GM12878 (cell line): Measurements from ENCODE around the gene CDH4. TPM values are rescaled to one million over a fixed set of nuclear protein-coding genes. Genes with fewer than 3 reads are reported as not detected.

Experiments used
- ATAC-seq: fragments of 200-7000 bp; cut with Tn5 transposase; 3 replicates; pipeline ENCODE4 v1.9.1; 2020; ENCODE audit warnings: mild to moderate bottlenecking, moderate library complexity
- BruUV-seq: library from RNA; stranded (reverse); fragments of 400-500 nt; replicated peaks from 2 replicates; lab custom pipeline; 2021; lab: Mats Ljungman, UMichigan
- CTCF ChIA-PET: fragments of 300-600 bp; sonication (Branson Sonifier 250); formaldehyde crosslinking; extraction: SDS; loops from one replicate; lab custom pipeline; 2021; ENCODE audit warnings: inconsistent platforms; lab: Yijun Ruan, JAX
- POLR2A ChIA-PET: fragments of 350-600 bp; formaldehyde crosslinking; extraction: SDS; loops from one replicate; lab custom pipeline; 2021; ENCODE audit warnings: inconsistent platforms; lab: Charles Lee
- RAD21 ChIA-PET: fragments of 300-600 bp; sonication (Branson Sonifier 250); formaldehyde crosslinking; loops from one replicate; lab custom pipeline; 2023; ENCODE audit warnings: antibody characterized with exemption; ENCODE audit not compliant: unreplicated experiment; lab: Charles Lee
- SMC1A ChIA-PET: fragments of 300-600 bp; sonication (Branson Sonifier 250); formaldehyde crosslinking; loops from one replicate; lab custom pipeline; 2023; ENCODE audit not compliant: unreplicated experiment, uncharacterized antibody; lab: Charles Lee
- DNase-seq: peaks from one replicate; pipeline ENCODE4 v3.0.0-alpha.2; 2011; ENCODE audit warnings: low read depth, low spot score
- FAIRE-seq: peaks from 3 replicates; lab custom pipeline; 2011; peaks lifted over from hg19 to GRCh38; lab: Jason Lieb, UNC
- H2AFZ ChIP-seq: 2 replicates; pipeline ENCODE4 v1.6.0; 2011; ENCODE audit warnings: low read depth, low read length, control low read depth; ENCODE audit not compliant: control insufficient read depth
- H3K27ac ChIP-seq: 2 replicates; pipeline ENCODE4 v1.5.1; 2011; ENCODE audit warnings: control low read depth; ENCODE audit not compliant: control insufficient read depth, insufficient read depth
- H3K27me3 ChIP-seq, 2 experiments: replicated peaks in 1 of 2; 2 replicates each; pipeline versions ENCODE4 v1.6.0 to v1.6.1; 2011; ENCODE audit warnings: low read length in 1 of 2; ENCODE audit not compliant: control insufficient read depth in 2 of 2, insufficient read depth in 2 of 2
- H3K36me3 ChIP-seq, 2 experiments: 2 replicates each; pipeline ENCODE4 v1.5.1; 2011; ENCODE audit warnings: low read length in 1 of 2; ENCODE audit not compliant: control insufficient read depth in 2 of 2, insufficient read depth in 2 of 2
- H3K4me1 ChIP-seq: 2 replicates; pipeline ENCODE4 v1.6.1; 2011; ENCODE audit warnings: mild to moderate bottlenecking, low read length, moderate library complexity, mixed read lengths; ENCODE audit not compliant: control insufficient read depth, insufficient read depth
- H3K4me2 ChIP-seq: 2 replicates; pipeline ENCODE4 v1.6.0; 2011; ENCODE audit warnings: control low read depth; ENCODE audit not compliant: control insufficient read depth, insufficient read depth
- H3K4me3 ChIP-seq: fragments of 200-600 bp; sonication (generic); 2 replicates; pipeline ENCODE4 v1.5.1; 2016
- H3K79me2 ChIP-seq: 2 replicates; pipeline ENCODE4 v1.6.0; 2011; ENCODE audit warnings: low read length; ENCODE audit not compliant: control insufficient read depth, insufficient read depth
- H3K9ac ChIP-seq: 2 replicates; pipeline ENCODE4 v1.8.0; 2011; ENCODE audit warnings: low read length, control low read depth, mixed read lengths; ENCODE audit not compliant: control insufficient read depth, insufficient read depth
- H3K9me3 ChIP-seq: replicated peaks from 3 replicates; pipeline ENCODE4 v1.5.1; 2011; ENCODE audit warnings: mild to moderate bottlenecking, low read length; ENCODE audit not compliant: control insufficient read depth, insufficient read depth
- H4K20me1 ChIP-seq: 2 replicates; pipeline ENCODE4 v1.6.0; 2011; ENCODE audit not compliant: control insufficient read depth, insufficient read depth
- ATF7 ChIP-seq: fragments of 450-650 bp; IDR thresholded peaks from 2 replicates; pipeline ENCODE4 v1.6.1; 2016; ENCODE audit warnings: low read depth, mild to moderate bottlenecking
- FOXM1 ChIP-seq: IDR thresholded peaks from 2 replicates; pipeline ENCODE4 v1.6.1; 2012; ENCODE audit warnings: low read depth, mild to moderate bottlenecking, inconsistent platforms, low read length, moderate library complexity
- GATAD2B ChIP-seq: fragments of 450-650 bp; conservative IDR thresholded peaks from 2 replicates; pipeline ENCODE4 v1.6.1; 2017; ENCODE audit warnings: low read depth, mild to moderate bottlenecking, moderate library complexity
- MTA2 ChIP-seq: fragments of 450-650 bp; IDR thresholded peaks from 2 replicates; pipeline ENCODE4 v1.6.1; 2016; ENCODE audit warnings: low read depth, mild to moderate bottlenecking, moderate library complexity
- NR2C1 ChIP-seq: fragments of 450-650 bp; IDR thresholded peaks from 2 replicates; pipeline ENCODE4 v1.6.1; 2017; ENCODE audit warnings: antibody characterized with exemption, mild to moderate bottlenecking, moderate library complexity
- SMARCA5 ChIP-seq: fragments of 450-650 bp; IDR thresholded peaks from 2 replicates; pipeline ENCODE4 v1.6.1; 2017; ENCODE audit warnings: mild to moderate bottlenecking
- SP1 ChIP-seq: IDR thresholded peaks from one replicate; pipeline ENCODE4 v1.6.1; 2011; ENCODE audit warnings: low read depth, low read length
- SREBF1 ChIP-seq: IDR thresholded peaks from 2 replicates; pipeline ENCODE4 v1.6.1; 2012; ENCODE audit warnings: mild to moderate bottlenecking, low read length
- WGBS: methylation state at CpG from one replicate; pipeline ENCODE4 v1.1.6; 2016; ENCODE audit warnings: low lambda C conversion rate; ENCODE audit not compliant: insufficient replicate concordance, insufficient coverage; ENCODE audit errors: missing lambda C conversion rate; 5-methylcytosine and 5-hydroxymethylcytosine counted together
- in situ Hi-C: fragments of 300-500 bp; cut with MboI; formaldehyde crosslinking; loops from 9 replicates; pipeline ENCODE4 v1.14.3; 2018; ENCODE audit warnings: mixed read lengths
- intact Hi-C: fragments of 100-400 bp; cut with micrococcal nuclease; formaldehyde crosslinking; loops from one replicate; pipeline ENCODE4 v1.14.2; 2022; ENCODE audit not compliant: unreplicated experiment
- polyA plus RNA-seq, 11 experiments: library from polyadenylated mRNA; depleted of rRNA in 4 of 11; unstranded in 6 of 11; stranded (reverse) in 5 of 11; fragments of >200 nt; fragmentation: Nextera tagmentation in 4 of 11; fragmentation: Illumina TruSeq in 1 of 11; extraction: Ambion mirVana in 4 of 11; extraction: Trizol in 1 of 11; gene quantifications; 1 replicate in 1 of 11; 2 replicates in 10 of 11; pipeline versions ENCODE4 v1.2.1 to v1.2.3, GENCODE V29; 2011 to 2016; ENCODE audit warnings: inconsistent platforms in 2 of 11, missing spikeins in 2 of 11, low read depth in 1 of 11
- total RNA-seq, 4 experiments: library from RNA; depleted of rRNA in 3 of 4; stranded (reverse); fragments of >200 nt in 3 of 4; fragmentation: Illumina TruSeq in 1 of 4; extraction: Trizol in 1 of 4; gene quantifications; 2 replicates each; pipeline versions ENCODE4 v1.2.1 to v1.2.3, GENCODE V29; 2013 to 2021
- TF ChIP-seq, protein P1 (sequence below), 3 experiments: IDR thresholded peaks in 2 of 3; conservative IDR thresholded peaks in 1 of 3; 2 replicates each; pipeline ENCODE4 v1.5.1; 2011; ENCODE audit warnings: low read depth in 3 of 3, low read length in 3 of 3, mild to moderate bottlenecking in 3 of 3, control low read depth in 2 of 3, moderate library complexity in 2 of 3, inconsistent platforms in 1 of 3, mixed read lengths in 1 of 3; ENCODE audit not compliant: control insufficient read depth in 2 of 3, insufficient read depth in 1 of 3; ENCODE audit errors: extremely low read depth in 1 of 3
- TF ChIP-seq, protein P2 (sequence below): fragments of 450-650 bp; IDR thresholded peaks from 2 replicates; pipeline ENCODE4 v1.6.1; 2018; ENCODE audit warnings: mild to moderate bottlenecking, low read depth, moderate library complexity; ENCODE audit not compliant: partially characterized antibody
- TF ChIP-seq, protein P3 (sequence below): fragments of 450-650 bp; IDR thresholded peaks from 2 replicates; pipeline ENCODE4 v1.6.1; 2017; ENCODE audit warnings: borderline replicate concordance

CDH4 gene
- total and polyA plus RNA-seq, 10 of the 15 experiments (the other 5 are each of a cell fraction or from before 2014, with no cell fraction given): not detected

DNA sequence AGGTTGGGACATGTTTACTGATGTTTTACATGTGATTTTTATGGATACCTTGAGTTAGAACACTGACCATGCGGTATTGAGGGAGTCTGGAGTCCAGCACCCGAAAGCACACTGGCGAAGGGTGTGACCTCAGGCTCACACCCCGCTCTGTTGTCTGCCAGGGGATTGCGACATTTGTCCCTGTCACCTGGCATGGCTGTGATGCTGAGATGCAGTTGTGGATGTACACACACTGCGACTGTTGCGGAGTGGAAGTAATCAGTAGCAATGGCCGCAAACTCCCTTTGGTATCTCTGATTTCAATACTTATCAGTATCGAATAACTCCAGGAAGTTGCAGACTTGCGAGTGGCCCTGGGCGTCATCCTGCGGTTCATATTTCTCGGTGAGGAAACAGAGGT lies 43.2 kb downstream of the CDH4 start (continued):
- TF ChIP-seq, protein P1, sequence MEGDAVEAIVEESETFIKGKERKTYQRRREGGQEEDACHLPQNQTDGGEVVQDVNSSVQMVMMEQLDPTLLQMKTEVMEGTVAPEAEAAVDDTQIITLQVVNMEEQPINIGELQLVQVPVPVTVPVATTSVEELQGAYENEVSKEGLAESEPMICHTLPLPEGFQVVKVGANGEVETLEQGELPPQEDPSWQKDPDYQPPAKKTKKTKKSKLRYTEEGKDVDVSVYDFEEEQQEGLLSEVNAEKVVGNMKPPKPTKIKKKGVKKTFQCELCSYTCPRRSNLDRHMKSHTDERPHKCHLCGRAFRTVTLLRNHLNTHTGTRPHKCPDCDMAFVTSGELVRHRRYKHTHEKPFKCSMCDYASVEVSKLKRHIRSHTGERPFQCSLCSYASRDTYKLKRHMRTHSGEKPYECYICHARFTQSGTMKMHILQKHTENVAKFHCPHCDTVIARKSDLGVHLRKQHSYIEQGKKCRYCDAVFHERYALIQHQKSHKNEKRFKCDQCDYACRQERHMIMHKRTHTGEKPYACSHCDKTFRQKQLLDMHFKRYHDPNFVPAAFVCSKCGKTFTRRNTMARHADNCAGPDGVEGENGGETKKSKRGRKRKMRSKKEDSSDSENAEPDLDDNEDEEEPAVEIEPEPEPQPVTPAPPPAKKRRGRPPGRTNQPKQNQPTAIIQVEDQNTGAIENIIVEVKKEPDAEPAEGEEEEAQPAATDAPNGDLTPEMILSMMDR (IDR thresholded peaks at IDR 0.05 in 2 of 3, conservative IDR thresholded peaks at IDR 0.05 in 1 of 3; ENCODE audit: control insufficient read depth in 2 of 3, extremely low read depth in 1 of 3, insufficient read depth in 1 of 3, low read depth in 3 of 3, low read length in 3 of 3): no peak
- TF ChIP-seq NR2C1: no peak
- TF ChIP-seq SP1: no peak

DNA sequence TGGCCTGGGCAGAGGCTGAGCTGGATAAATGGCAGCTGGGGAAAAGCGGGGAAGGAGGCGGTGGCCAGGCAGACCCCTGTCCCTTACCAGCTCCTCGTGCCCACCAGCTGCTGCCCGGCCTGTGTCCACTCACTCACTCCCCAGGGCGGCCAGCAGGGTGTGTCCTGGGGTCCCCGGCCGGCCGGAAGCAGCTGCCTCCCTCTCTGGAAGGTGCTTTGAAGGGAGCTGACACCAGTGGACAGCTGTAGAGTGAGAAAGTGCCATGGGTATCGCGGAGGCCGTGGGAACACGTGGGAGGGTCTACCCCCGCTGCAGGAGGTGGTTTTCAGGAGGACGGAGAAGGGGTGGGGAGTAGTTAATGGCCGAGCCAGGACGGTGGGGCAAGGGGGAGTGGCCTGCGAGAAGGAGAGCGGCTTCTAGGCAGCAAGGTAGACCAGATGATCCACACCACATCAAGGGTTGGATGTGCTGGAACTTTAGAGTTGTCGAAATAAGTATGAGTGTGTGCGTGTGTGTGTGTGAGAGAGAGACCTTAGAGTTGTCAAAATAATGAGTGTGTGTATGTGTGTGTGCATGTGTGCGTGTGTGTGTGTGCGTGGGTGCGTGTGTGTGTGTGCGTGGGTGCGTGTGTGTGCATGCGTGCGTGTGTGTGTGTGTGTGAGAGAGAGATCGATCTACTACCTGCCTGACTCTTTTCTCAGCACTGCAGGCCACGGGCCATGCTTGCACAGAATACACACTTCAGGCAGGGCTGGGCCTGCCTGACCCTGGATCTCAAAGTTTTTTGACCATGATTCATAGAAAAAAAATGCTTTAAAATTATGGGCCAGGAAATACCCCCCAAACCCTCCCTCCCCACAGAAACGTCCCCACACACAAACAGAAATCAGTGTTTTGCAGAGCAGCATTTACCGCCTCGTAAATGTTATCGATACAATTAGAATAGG lies 43.9 kb downstream of the CDH4 start:
- ChIA-PET RAD21 (no interaction called here), POLR2A (no interaction called here), SMC1A (no interaction called here), CTCF (no interaction called here)
- DNase-seq: no peak
- intact Hi-C loops (no loop called here), in situ Hi-C loops (no loop called here)
- H3K4me2 ChIP-seq: no peak overlapping the region
- H3K4me1 ChIP-seq: no peaks in the 10 kb centered on the region
- no TSS peak for BruUV-seq
- no peak overlapping the region for H2AFZ ChIP-seq
- H3K27me3 ChIP-seq: no peaks in the 10 kb centered on the region
- H4K20me1 ChIP-seq: no peaks in the 10 kb centered on the region
- ATAC-seq: no peak
- no peaks in the 10 kb centered on the region; the same call in 2 of the 3 replicates for H3K9me3 ChIP-seq
- no peaks in the 10 kb centered on the region for H3K79me2 ChIP-seq
- H3K4me3 ChIP-seq: no peak overlapping the region
- no peak overlapping the region for H3K9ac ChIP-seq
- WGBS: 41% methylated on average over 26 of the region's 33 CpGs
- FAIRE-seq: no peak
- TF ChIP-seq, protein P2, sequence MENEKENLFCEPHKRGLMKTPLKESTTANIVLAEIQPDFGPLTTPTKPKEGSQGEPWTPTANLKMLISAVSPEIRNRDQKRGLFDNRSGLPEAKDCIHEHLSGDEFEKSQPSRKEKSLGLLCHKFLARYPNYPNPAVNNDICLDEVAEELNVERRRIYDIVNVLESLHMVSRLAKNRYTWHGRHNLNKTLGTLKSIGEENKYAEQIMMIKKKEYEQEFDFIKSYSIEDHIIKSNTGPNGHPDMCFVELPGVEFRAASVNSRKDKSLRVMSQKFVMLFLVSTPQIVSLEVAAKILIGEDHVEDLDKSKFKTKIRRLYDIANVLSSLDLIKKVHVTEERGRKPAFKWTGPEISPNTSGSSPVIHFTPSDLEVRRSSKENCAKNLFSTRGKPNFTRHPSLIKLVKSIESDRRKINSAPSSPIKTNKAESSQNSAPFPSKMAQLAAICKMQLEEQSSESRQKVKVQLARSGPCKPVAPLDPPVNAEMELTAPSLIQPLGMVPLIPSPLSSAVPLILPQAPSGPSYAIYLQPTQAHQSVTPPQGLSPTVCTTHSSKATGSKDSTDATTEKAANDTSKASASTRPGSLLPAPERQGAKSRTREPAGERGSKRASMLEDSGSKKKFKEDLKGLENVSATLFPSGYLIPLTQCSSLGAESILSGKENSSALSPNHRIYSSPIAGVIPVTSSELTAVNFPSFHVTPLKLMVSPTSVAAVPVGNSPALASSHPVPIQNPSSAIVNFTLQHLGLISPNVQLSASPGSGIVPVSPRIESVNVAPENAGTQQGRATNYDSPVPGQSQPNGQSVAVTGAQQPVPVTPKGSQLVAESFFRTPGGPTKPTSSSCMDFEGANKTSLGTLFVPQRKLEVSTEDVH: no peak
- TF ChIP-seq, protein P3, sequence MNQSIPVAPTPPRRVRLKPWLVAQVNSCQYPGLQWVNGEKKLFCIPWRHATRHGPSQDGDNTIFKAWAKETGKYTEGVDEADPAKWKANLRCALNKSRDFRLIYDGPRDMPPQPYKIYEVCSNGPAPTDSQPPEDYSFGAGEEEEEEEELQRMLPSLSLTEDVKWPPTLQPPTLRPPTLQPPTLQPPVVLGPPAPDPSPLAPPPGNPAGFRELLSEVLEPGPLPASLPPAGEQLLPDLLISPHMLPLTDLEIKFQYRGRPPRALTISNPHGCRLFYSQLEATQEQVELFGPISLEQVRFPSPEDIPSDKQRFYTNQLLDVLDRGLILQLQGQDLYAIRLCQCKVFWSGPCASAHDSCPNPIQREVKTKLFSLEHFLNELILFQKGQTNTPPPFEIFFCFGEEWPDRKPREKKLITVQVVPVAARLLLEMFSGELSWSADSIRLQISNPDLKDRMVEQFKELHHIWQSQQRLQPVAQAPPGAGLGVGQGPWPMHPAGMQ: no peak
- TF ChIP-seq ATF7 (no peak), MTA2 (no peak), SREBF1 (no peak), GATAD2B (no peak), SMARCA5 (no peak), FOXM1 (no peak)
- H3K36me3 ChIP-seq: no peaks in the 10 kb centered on the region
- H3K27ac ChIP-seq: no peak overlapping the region
